ENCODE results near the gene NOMO2.
"Not testable (repeated sequence)": the region's sequence is repeated elsewhere in the genome, so short reads cannot be mapped to it uniquely, and the experiment has no call there.

The NOMO2 gene

GRCh38 chr16:18561727-18562314 lies at the start of gene NOMO2:
Gene NOMO2 (minus strand): TSS chr16:18562097. CDS start chr16:18562040, 57 bp downstream.
- DNase-seq: not testable (repeated sequence)

- DNase-seq: not testable (repeated sequence)
These were observed 48.4 kb upstream of the NOMO2 start for GRCh38 chr16:18610147-18610803.

- DNase-seq: not testable (repeated sequence)
These were observed 46.4 kb upstream of the NOMO2 start for GRCh38 chr16:18608271-18608670.

- not testable (repeated sequence) for DNase-seq
These were observed 41.8 kb upstream of the NOMO2 start for GRCh38 chr16:18603572-18604246.

- not testable (repeated sequence) for DNase-seq
These were observed 36.7 kb upstream of the NOMO2 start for GRCh38 chr16:18598582-18598981.

- not testable (repeated sequence) for DNase-seq
These were observed 35.8 kb upstream of the NOMO2 start for GRCh38 chr16:18597734-18598133.

- not testable (repeated sequence) for DNase-seq
These were observed 35.4 kb upstream of the NOMO2 start for GRCh38 chr16:18597319-18597718.

- not testable (repeated sequence) for DNase-seq
These were observed 33.9 kb upstream of the NOMO2 start for GRCh38 chr16:18595796-18596195.

- DNase-seq: not testable (repeated sequence)
These were observed 33.0 kb upstream of the NOMO2 start for GRCh38 chr16:18594880-18595279.

GRCh38 chr16:18593904-18594303 lies 32.0 kb upstream of the NOMO2 start:
- DNase-seq: not testable (repeated sequence)

GRCh38 chr16:18592982-18593381 lies 31.1 kb upstream of the NOMO2 start:
- DNase-seq: not testable (repeated sequence)

GRCh38 chr16:18591908-18592307 lies 30.0 kb upstream of the NOMO2 start:
- not testable (repeated sequence) for DNase-seq

- not testable (repeated sequence) for DNase-seq
These were observed 29.5 kb upstream of the NOMO2 start for GRCh38 chr16:18591441-18591840.

- not testable (repeated sequence) for DNase-seq
These were observed 27.9 kb upstream of the NOMO2 start for GRCh38 chr16:18589806-18590205.

GRCh38 chr16:18586560-18587540 lies 25.0 kb upstream of the NOMO2 start:
- not testable (repeated sequence) for DNase-seq

- not testable (repeated sequence) for DNase-seq
These were observed 23.9 kb upstream of the NOMO2 start for GRCh38 chr16:18585789-18586188.

GRCh38 chr16:18582902-18583301 lies 21.0 kb upstream of the NOMO2 start:
- DNase-seq: no peak

- not testable (repeated sequence) for DNase-seq
These were observed 18.5 kb upstream of the NOMO2 start for GRCh38 chr16:18580396-18580795.

GRCh38 chr16:18579261-18579660 lies 17.4 kb upstream of the NOMO2 start:
- not testable (repeated sequence) for DNase-seq

- not testable (repeated sequence) for DNase-seq
These were observed 16.0 kb upstream of the NOMO2 start for GRCh38 chr16:18577942-18578341.

- DNase-seq: not testable (repeated sequence)
These were observed 14.0 kb upstream of the NOMO2 start for GRCh38 chr16:18575945-18576344.

- DNase-seq: not testable (repeated sequence)
These were observed 13.5 kb upstream of the NOMO2 start for GRCh38 chr16:18575298-18575917.

Measured in NCI-H187 (cell line).